Loucy (cell line): Measurements from ENCODE around the gene SRM.

ENCODE experiments used
- EZH2phosphoT487 ChIP-seq: fragments of 200-600 bp; IDR thresholded peaks from 2 replicates; pipeline ENCODE4 v1.6.1; 2018; ENCODE audit warnings: antibody characterized with exemption, mild to moderate bottlenecking, moderate library complexity, borderline replicate concordance
- TF ChIP-seq, protein P1 (sequence below): fragments of 200-600 bp; sonication (generic); conservative IDR thresholded peaks from 2 replicates; pipeline ENCODE4 v1.5.1; 2014; ENCODE audit warnings: mild to moderate bottlenecking, antibody characterized with exemption, low read length

DNA sequence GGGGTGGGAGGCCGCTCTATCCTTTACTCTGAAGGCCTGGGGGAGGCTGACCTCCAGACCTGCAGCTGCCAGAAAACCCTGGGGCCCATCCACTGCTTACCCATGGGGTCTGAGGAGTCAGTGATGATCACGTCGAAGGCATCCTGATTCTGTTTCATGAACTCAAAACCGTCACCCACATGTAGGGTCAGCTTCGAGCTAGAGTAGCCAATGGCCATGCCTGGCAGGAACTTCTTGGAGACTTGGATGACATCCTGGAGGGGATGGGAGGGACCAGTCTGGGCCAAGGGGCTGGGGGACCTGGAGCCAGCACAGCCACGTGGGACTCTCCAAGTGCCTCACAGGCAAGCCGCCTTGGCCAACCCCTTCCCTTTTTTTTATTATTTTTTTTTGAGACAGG, 3.3 kb downstream of the SRM start:
- TF ChIP-seq, protein P1, sequence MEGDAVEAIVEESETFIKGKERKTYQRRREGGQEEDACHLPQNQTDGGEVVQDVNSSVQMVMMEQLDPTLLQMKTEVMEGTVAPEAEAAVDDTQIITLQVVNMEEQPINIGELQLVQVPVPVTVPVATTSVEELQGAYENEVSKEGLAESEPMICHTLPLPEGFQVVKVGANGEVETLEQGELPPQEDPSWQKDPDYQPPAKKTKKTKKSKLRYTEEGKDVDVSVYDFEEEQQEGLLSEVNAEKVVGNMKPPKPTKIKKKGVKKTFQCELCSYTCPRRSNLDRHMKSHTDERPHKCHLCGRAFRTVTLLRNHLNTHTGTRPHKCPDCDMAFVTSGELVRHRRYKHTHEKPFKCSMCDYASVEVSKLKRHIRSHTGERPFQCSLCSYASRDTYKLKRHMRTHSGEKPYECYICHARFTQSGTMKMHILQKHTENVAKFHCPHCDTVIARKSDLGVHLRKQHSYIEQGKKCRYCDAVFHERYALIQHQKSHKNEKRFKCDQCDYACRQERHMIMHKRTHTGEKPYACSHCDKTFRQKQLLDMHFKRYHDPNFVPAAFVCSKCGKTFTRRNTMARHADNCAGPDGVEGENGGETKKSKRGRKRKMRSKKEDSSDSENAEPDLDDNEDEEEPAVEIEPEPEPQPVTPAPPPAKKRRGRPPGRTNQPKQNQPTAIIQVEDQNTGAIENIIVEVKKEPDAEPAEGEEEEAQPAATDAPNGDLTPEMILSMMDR, result no peak
- no peak for TF ChIP-seq EZH2phosphoT487
